Measurements from ENCODE around the gene CNBP. TPM values are rescaled to one million over a fixed set of nuclear protein-coding genes. Genes with fewer than 3 reads are reported as not detected.

CNBP gene
- total RNA-seq, 1 experiment from 2014 or later, result 267 TPM

DNA sequence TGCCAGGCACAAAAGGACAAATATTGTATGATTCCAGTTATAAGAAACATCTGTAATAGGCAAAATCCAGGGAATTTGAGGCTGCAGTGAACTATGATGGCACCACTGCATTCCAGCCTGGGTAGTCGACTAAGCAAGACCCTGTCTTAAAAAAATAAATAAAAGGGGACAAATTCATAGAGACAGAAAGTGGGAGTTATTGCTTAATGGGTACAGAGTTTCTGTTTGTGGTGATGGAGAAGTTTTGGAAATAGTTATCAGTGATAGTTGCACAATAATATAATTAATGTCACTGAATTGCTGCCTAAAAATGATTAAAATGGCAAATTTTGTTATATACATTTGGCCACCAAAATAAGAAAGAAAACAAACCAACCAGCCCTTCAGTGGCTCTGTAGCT lies 27.6 kb upstream of the CNBP start:
- Histone ChIP-seq H3K27ac (ENCODE audit: low read length) (peak overlapping the region; percentile 85), H3K4me3 (ENCODE audit: low read length) (no peak overlapping the region), H2AFZ (ENCODE audit: low read length) (0 out of 2 replicates have a peak overlapping the region, but pooled peaks have one; percentile 24), H3K4me1 (ENCODE audit: insufficient read depth, low read length) (peaks cover 16% of the 10 kb centered on the region), H3K9me3 (ENCODE audit: low read length) (no peaks in the 10 kb centered on the region), H3K9me2 (replicated peaks; ENCODE audit: low read length) (no peaks in the 10 kb centered on the region), H3K4me2 (ENCODE audit: low read length) (peak overlapping the region; percentile 43), H3K79me2 (ENCODE audit: low read length) (no peaks in the 10 kb centered on the region), H3F3A (ENCODE audit: low read length, unreplicated experiment) (no peaks in the 10 kb centered on the region), H3K9ac (ENCODE audit: low read length) (peak overlapping the region; percentile 58), H3K36me3 (ENCODE audit: low read depth, low read length) (no peaks in the 10 kb centered on the region), H4K20me1 (ENCODE audit: low read length) (no peaks in the 10 kb centered on the region), H3K27me3 (ENCODE audit: low read length) (no peaks in the 10 kb centered on the region)
- ATAC-seq, result no peak
- no TSS peak for BruUV-seq (replicated peaks)
- DNase-seq, result no peak
- intact Hi-C loops (cut with micrococcal nuclease), result loop anchor here (1.0 kb wide), 2 partner anchors 27 to 34 kb away; no protein-coding TSS in a partner anchor
- no peak for TF ChIP-seq EZH2 (IDR thresholded peaks at IDR 0.05; ENCODE audit: low read length, unreplicated experiment)
- TF ChIP-seq EZH2phosphoT487 (IDR thresholded peaks at IDR 0.05; ENCODE audit: borderline replicate concordance, low read length), result no peak
- TF ChIP-seq, protein P1, sequence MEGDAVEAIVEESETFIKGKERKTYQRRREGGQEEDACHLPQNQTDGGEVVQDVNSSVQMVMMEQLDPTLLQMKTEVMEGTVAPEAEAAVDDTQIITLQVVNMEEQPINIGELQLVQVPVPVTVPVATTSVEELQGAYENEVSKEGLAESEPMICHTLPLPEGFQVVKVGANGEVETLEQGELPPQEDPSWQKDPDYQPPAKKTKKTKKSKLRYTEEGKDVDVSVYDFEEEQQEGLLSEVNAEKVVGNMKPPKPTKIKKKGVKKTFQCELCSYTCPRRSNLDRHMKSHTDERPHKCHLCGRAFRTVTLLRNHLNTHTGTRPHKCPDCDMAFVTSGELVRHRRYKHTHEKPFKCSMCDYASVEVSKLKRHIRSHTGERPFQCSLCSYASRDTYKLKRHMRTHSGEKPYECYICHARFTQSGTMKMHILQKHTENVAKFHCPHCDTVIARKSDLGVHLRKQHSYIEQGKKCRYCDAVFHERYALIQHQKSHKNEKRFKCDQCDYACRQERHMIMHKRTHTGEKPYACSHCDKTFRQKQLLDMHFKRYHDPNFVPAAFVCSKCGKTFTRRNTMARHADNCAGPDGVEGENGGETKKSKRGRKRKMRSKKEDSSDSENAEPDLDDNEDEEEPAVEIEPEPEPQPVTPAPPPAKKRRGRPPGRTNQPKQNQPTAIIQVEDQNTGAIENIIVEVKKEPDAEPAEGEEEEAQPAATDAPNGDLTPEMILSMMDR (conservative IDR thresholded peaks at IDR 0.05; ENCODE audit: low read depth, low read length), result no peak
- CTCF ChIA-PET, result interaction anchor here (0.9 kb wide), 1 partner anchor 19 kb away, joined by 6 read pairs; no protein-coding TSS in a partner anchor
- POLR2A ChIA-PET (ENCODE audit: unreplicated experiment), result no interaction called here

DNA sequence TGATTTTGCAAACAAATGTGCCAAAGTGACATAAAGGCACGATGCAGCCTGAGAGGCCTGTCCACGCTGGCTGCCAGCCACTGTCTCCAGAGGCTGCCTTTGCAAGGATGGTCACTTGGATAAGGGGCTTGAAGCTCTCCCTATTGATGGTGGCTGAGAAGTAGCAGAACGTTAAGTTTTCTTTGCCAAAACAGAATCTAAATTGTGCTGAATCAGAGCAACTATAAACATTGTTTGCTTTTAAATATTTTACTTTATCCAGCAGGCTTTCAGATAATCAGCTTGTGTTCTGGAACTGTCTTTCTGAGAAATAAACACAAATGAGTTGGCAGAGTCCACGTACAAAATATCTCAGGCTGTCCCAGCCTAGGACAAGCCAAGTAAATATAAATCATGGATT lies 23.8 kb upstream of the CNBP start:
- Histone ChIP-seq H2AFZ (ENCODE audit: low read length) (no peak overlapping the region), H3K9me3 (ENCODE audit: low read length) (no peaks in the 10 kb centered on the region), H3K4me1 (ENCODE audit: insufficient read depth, low read length) (peaks cover 14% of the 10 kb centered on the region), H3K27ac (ENCODE audit: low read length) (no peak overlapping the region), H3K27me3 (ENCODE audit: low read length) (no peaks in the 10 kb centered on the region), H3K4me3 (ENCODE audit: low read length) (no peak overlapping the region), H3K79me2 (ENCODE audit: low read length) (no peaks in the 10 kb centered on the region), H3K9ac (ENCODE audit: low read length) (no peak overlapping the region), H3F3A (ENCODE audit: low read length, unreplicated experiment) (no peaks in the 10 kb centered on the region), H3K4me2 (ENCODE audit: low read length) (no peak overlapping the region), H4K20me1 (ENCODE audit: low read length) (no peaks in the 10 kb centered on the region), H3K36me3 (ENCODE audit: low read depth, low read length) (no peaks in the 10 kb centered on the region), H3K9me2 (replicated peaks; ENCODE audit: low read length) (no peaks in the 10 kb centered on the region)
- CTCF ChIA-PET, result no interaction called here
- no peak for TF ChIP-seq EZH2 (IDR thresholded peaks at IDR 0.05; ENCODE audit: low read length, unreplicated experiment)
- POLR2A ChIA-PET (ENCODE audit: unreplicated experiment), result interaction anchor here (0.7 kb wide), 1 partner anchor 42 kb away, joined by 4 read pairs; no protein-coding TSS in a partner anchor
- no TSS peak for BruUV-seq (replicated peaks)
- intact Hi-C loops (cut with micrococcal nuclease), result no loop called here
- ATAC-seq (no peak), DNase-seq (no peak)

DNA sequence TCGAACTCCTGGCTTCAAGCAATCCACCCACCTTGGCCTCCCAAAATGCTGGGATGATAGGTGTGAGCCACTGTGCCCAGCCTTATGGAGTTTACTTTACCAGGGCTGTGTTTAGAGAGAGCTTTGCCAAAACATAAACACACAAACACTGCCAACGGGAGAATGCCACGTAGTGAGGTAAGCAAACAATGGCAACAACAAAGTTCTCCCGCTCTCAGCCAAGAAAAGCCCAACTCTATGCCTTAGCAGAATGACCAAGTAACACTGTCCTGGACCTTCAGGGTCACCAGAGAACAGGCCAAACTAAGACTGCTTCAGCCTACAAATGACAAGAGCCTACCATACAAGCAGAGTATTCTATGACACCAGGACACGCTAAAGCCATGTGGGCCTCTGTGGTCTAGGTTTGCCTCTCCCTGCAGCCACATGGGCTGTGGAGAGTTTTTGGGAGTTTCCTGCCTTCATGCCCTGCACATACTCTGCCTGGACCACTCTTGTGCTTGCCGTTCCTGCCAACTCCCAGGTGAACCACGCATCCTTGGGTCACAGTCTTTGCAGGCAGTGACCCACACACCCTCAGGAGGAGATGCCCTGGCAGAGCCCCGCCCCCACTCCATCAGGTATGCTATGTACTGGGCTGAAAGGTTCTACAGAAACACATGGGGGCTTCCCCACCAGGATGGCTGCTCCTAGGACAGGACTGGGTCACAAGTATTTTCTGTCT lies 21.6 kb upstream of the CNBP start:
- DNase-seq (no peak), ATAC-seq (no peak)
- no peak overlapping the region for H3K27ac ChIP-seq (ENCODE audit: low read length)
- no peaks in the 10 kb centered on the region for H4K20me1 ChIP-seq (ENCODE audit: low read length)
- H3K9ac ChIP-seq (ENCODE audit: low read length), result no peak overlapping the region
- no peak overlapping the region for H2AFZ ChIP-seq (ENCODE audit: low read length)
- no peaks in the 10 kb centered on the region for H3K9me3 ChIP-seq (ENCODE audit: low read length)
- no peaks in the 10 kb centered on the region for H3K36me3 ChIP-seq (ENCODE audit: low read depth, low read length)
- TF ChIP-seq, protein P1 (conservative IDR thresholded peaks at IDR 0.05; ENCODE audit: low read depth, low read length), result no peak
- no peak for TF ChIP-seq EZH2 (IDR thresholded peaks at IDR 0.05; ENCODE audit: low read length, unreplicated experiment)
- H3K4me1 ChIP-seq (ENCODE audit: insufficient read depth, low read length), result no peaks in the 10 kb centered on the region
- H3K27me3 ChIP-seq (ENCODE audit: low read length), result no peaks in the 10 kb centered on the region
- CTCF ChIA-PET, result no interaction called here
- no peaks in the 10 kb centered on the region for H3K9me2 ChIP-seq (replicated peaks; ENCODE audit: low read length)
- H3K4me3 ChIP-seq (ENCODE audit: low read length), result no peak overlapping the region
- intact Hi-C loops (cut with micrococcal nuclease), result no loop called here
- H3F3A ChIP-seq (ENCODE audit: low read length, unreplicated experiment), result no peaks in the 10 kb centered on the region
- no peak overlapping the region for H3K4me2 ChIP-seq (ENCODE audit: low read length)
- BruUV-seq (replicated peaks), result no TSS peak
- H3K79me2 ChIP-seq (ENCODE audit: low read length), result no peaks in the 10 kb centered on the region
- POLR2A ChIA-PET (ENCODE audit: unreplicated experiment), result no interaction called here
